Measurements from ENCODE around the gene CTRB2.
"Not testable (repeated sequence)": the region's sequence is repeated elsewhere in the genome, so short reads cannot be mapped to it uniquely, and the experiment has no call there.

The CTRB2 gene

GRCh38 chr16:75241412-75241811 lies 34.5 kb upstream of the CTRB2 start:
- 83 to 84% methylated on average over 8 of the region's 8 CpGs for WGBS, 2 experiments (ENCODE audit: insufficient coverage in 2 of 2)
- H3K4me3 ChIP-seq (ENCODE audit: extremely low read depth, insufficient read depth, low read length, poor library complexity, severe bottlenecking), result no peak overlapping the region
- H3K36me3 ChIP-seq (ENCODE audit: control insufficient read depth, insufficient read depth, low read length), result peaks cover 80% of the 10 kb centered on the region
- H3K9me3 ChIP-seq (ENCODE audit: control insufficient read depth, low read length), result no peaks in the 10 kb centered on the region
- peaks cover 84% of the 10 kb centered on the region for H3K4me1 ChIP-seq (ENCODE audit: control insufficient read depth, insufficient read depth, low read length, poor library complexity, severe bottlenecking)
- H3K27ac ChIP-seq (ENCODE audit: low read depth, low read length, severe bottlenecking), result peak overlapping the region; percentile 10

- 91 to 92% methylated on average over 7 of the region's 7 CpGs for WGBS, 2 experiments (ENCODE audit: insufficient coverage in 2 of 2)
- peak overlapping the region; percentile 24 for H3K27ac ChIP-seq (ENCODE audit: low read depth, low read length, severe bottlenecking)
- H3K36me3 ChIP-seq (ENCODE audit: control insufficient read depth, insufficient read depth, low read length), result peaks cover 83% of the 10 kb centered on the region
Observed at GRCh38 chr16:75240633-75241032, 33.7 kb upstream of the CTRB2 start.

GRCh38 chr16:75239542-75240122 lies 32.7 kb upstream of the CTRB2 start:
- 94 to 96% methylated on average over 11 to 19 of the region's 19 CpGs for WGBS, 2 experiments (ENCODE audit: insufficient coverage in 2 of 2)
- H3K4me1 ChIP-seq (ENCODE audit: control insufficient read depth, insufficient read depth, low read length, poor library complexity, severe bottlenecking), result peaks cover 75% of the 10 kb centered on the region
- peak overlapping the region; percentile 72 for H3K27ac ChIP-seq (ENCODE audit: low read depth, low read length, severe bottlenecking)
- peaks cover 91% of the 10 kb centered on the region for H3K36me3 ChIP-seq (ENCODE audit: control insufficient read depth, insufficient read depth, low read length)
- H3K4me3 ChIP-seq (ENCODE audit: extremely low read depth, insufficient read depth, low read length, poor library complexity, severe bottlenecking), result no peak overlapping the region
- no peaks in the 10 kb centered on the region for H3K9me3 ChIP-seq (ENCODE audit: control insufficient read depth, low read length)

More at GRCh38 chr16:75240633-75241032, 33.7 kb upstream of the CTRB2 start:
- not testable (repeated sequence) for H3K9me3 ChIP-seq (ENCODE audit: control insufficient read depth, low read length); H3K4me3 ChIP-seq (ENCODE audit: extremely low read depth, insufficient read depth, low read length, poor library complexity, severe bottlenecking)
- peaks cover 82% of the 10 kb centered on the region for H3K4me1 ChIP-seq (ENCODE audit: control insufficient read depth, insufficient read depth, low read length, poor library complexity, severe bottlenecking)

- Histone ChIP-seq H3K36me3 (ENCODE audit: control insufficient read depth, insufficient read depth, low read length) (peaks cover 91% of the 10 kb centered on the region), H3K4me3 (ENCODE audit: extremely low read depth, insufficient read depth, low read length, poor library complexity, severe bottlenecking) (no peak overlapping the region), H3K27ac (ENCODE audit: low read depth, low read length, severe bottlenecking) (peak overlapping the region; percentile 72), H3K9me3 (ENCODE audit: control insufficient read depth, low read length) (no peaks in the 10 kb centered on the region), H3K4me1 (ENCODE audit: control insufficient read depth, insufficient read depth, low read length, poor library complexity, severe bottlenecking) (peaks cover 68% of the 10 kb centered on the region)
- WGBS, 2 experiments (ENCODE audit: insufficient coverage in 2 of 2), result 85 to 91% methylated on average over 14 to 16 of the region's 16 CpGs
Observed at GRCh38 chr16:75238853-75239541, 32.0 kb upstream of the CTRB2 start.

GRCh38 chr16:75238132-75238852 lies 31.3 kb upstream of the CTRB2 start:
- no peak overlapping the region for H3K4me3 ChIP-seq (ENCODE audit: extremely low read depth, insufficient read depth, low read length, poor library complexity, severe bottlenecking)
- H3K27ac ChIP-seq (ENCODE audit: low read depth, low read length, severe bottlenecking), result peak overlapping the region; percentile 72
- peaks cover 91% of the 10 kb centered on the region for H3K36me3 ChIP-seq (ENCODE audit: control insufficient read depth, insufficient read depth, low read length)
- peaks cover 61% of the 10 kb centered on the region for H3K4me1 ChIP-seq (ENCODE audit: control insufficient read depth, insufficient read depth, low read length, poor library complexity, severe bottlenecking)
- WGBS, 2 experiments (ENCODE audit: insufficient coverage in 2 of 2), result 92 to 93% methylated on average over 20 to 23 of the region's 25 CpGs
- no peaks in the 10 kb centered on the region for H3K9me3 ChIP-seq (ENCODE audit: control insufficient read depth, low read length)

GRCh38 chr16:75237398-75238131 lies 30.6 kb upstream of the CTRB2 start:
- no peak overlapping the region for H3K4me3 ChIP-seq (ENCODE audit: extremely low read depth, insufficient read depth, low read length, poor library complexity, severe bottlenecking)
- H3K36me3 ChIP-seq (ENCODE audit: control insufficient read depth, insufficient read depth, low read length), result peaks cover 91% of the 10 kb centered on the region
- H3K9me3 ChIP-seq (ENCODE audit: control insufficient read depth, low read length), result no peaks in the 10 kb centered on the region
- 95 to 97% methylated on average over 12 to 16 of the region's 18 CpGs for WGBS, 2 experiments (ENCODE audit: insufficient coverage in 2 of 2)
- H3K27ac ChIP-seq (ENCODE audit: low read depth, low read length, severe bottlenecking), result peak overlapping the region; percentile 72
- peaks cover 56% of the 10 kb centered on the region for H3K4me1 ChIP-seq (ENCODE audit: control insufficient read depth, insufficient read depth, low read length, poor library complexity, severe bottlenecking)

GRCh38 chr16:75236736-75237397 lies 29.9 kb upstream of the CTRB2 start:
- WGBS, 2 experiments (ENCODE audit: insufficient coverage in 2 of 2), result 98% methylated on average over 25 to 28 of the region's 28 CpGs
- peaks cover 49% of the 10 kb centered on the region for H3K4me1 ChIP-seq (ENCODE audit: control insufficient read depth, insufficient read depth, low read length, poor library complexity, severe bottlenecking)
- peak overlapping the region; percentile 72 for H3K27ac ChIP-seq (ENCODE audit: low read depth, low read length, severe bottlenecking)
- H3K4me3 ChIP-seq (ENCODE audit: extremely low read depth, insufficient read depth, low read length, poor library complexity, severe bottlenecking), result no peak overlapping the region
- H3K36me3 ChIP-seq (ENCODE audit: control insufficient read depth, insufficient read depth, low read length), result peaks cover 90% of the 10 kb centered on the region
- H3K9me3 ChIP-seq (ENCODE audit: control insufficient read depth, low read length), result no peaks in the 10 kb centered on the region

- Histone ChIP-seq H3K4me1 (ENCODE audit: control insufficient read depth, insufficient read depth, low read length, poor library complexity, severe bottlenecking) (peaks cover 43% of the 10 kb centered on the region), H3K9me3 (ENCODE audit: control insufficient read depth, low read length) (no peaks in the 10 kb centered on the region), H3K27ac (ENCODE audit: low read depth, low read length, severe bottlenecking) (peak overlapping the region; percentile 10), H3K36me3 (ENCODE audit: control insufficient read depth, insufficient read depth, low read length) (peaks cover 89% of the 10 kb centered on the region), H3K4me3 (ENCODE audit: extremely low read depth, insufficient read depth, low read length, poor library complexity, severe bottlenecking) (no peak overlapping the region)
- 96 to 100% methylated on average over 5 to 7 of the region's 7 CpGs for WGBS, 2 experiments (ENCODE audit: insufficient coverage in 2 of 2)
Observed at GRCh38 chr16:75236232-75236631, 29.3 kb upstream of the CTRB2 start.

- H3K9me3 ChIP-seq (ENCODE audit: control insufficient read depth, low read length), result no peaks in the 10 kb centered on the region
- H3K4me3 ChIP-seq (ENCODE audit: extremely low read depth, insufficient read depth, low read length, poor library complexity, severe bottlenecking), result no peak overlapping the region
- peak overlapping the region; percentile 10 for H3K27ac ChIP-seq (ENCODE audit: low read depth, low read length, severe bottlenecking)
- H3K4me1 ChIP-seq (ENCODE audit: control insufficient read depth, insufficient read depth, low read length, poor library complexity, severe bottlenecking), result peaks cover 38% of the 10 kb centered on the region
- H3K36me3 ChIP-seq (ENCODE audit: control insufficient read depth, insufficient read depth, low read length), result peaks cover 89% of the 10 kb centered on the region
- WGBS, 2 experiments (ENCODE audit: insufficient coverage in 2 of 2), result 96 to 97% methylated on average over 34 of the region's 34 CpGs
Observed at GRCh38 chr16:75235721-75236193, 28.8 kb upstream of the CTRB2 start.

All from mesodermal cell (in vitro differentiated cells).